ENCODE data around the gene ZMYM4. TPM values are rescaled to one million over a fixed set of nuclear protein-coding genes. Genes with fewer than 3 reads are reported as not detected.

The ZMYM4 gene
- polyA plus RNA-seq, 1 of the 3 experiments (the other 2 are of a cell fraction): 12.2 TPM

DNA sequence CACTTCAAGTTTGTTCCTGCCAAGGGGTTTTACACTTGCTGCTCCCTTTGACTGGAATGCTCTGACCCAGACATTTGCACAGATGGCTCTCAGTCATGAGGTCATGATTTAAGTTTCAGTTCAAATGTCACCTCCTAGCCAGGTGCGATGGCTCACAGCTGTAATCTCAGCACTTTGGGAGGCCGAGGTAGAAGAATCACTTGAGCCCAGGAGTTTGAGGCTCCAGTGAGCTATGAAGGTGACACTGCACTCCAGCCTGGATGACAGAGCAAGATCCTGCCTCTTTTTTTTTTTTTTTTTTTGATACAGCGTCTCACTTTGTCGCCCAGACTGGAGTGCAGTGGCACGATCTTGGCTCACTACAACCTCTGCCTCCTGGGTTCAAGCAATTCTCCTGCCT is 4.5 kb upstream of the ZMYM4 start (continued):
- TF ChIP-seq, protein P1, sequence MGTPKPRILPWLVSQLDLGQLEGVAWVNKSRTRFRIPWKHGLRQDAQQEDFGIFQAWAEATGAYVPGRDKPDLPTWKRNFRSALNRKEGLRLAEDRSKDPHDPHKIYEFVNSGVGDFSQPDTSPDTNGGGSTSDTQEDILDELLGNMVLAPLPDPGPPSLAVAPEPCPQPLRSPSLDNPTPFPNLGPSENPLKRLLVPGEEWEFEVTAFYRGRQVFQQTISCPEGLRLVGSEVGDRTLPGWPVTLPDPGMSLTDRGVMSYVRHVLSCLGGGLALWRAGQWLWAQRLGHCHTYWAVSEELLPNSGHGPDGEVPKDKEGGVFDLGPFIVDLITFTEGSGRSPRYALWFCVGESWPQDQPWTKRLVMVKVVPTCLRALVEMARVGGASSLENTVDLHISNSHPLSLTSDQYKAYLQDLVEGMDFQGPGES (IDR thresholded peaks at IDR 0.05; ENCODE audit: low read depth, low read length): no peak
- TF ChIP-seq MEF2A (IDR thresholded peaks at IDR 0.05; ENCODE audit: borderline replicate concordance, low read depth) (no peak), FOSL2 (IDR thresholded peaks at IDR 0.05; ENCODE audit: borderline replicate concordance, low read depth) (no peak), NFIC (IDR thresholded peaks at IDR 0.05; ENCODE audit: borderline replicate concordance) (no peak), MXI1 (IDR thresholded peaks at IDR 0.05; ENCODE audit: low read depth, low read length) (no peak), POLR2AphosphoS5 (IDR thresholded peaks at IDR 0.05; ENCODE audit: low read depth, low read length) (no peak)
- TF ChIP-seq, protein P2, sequence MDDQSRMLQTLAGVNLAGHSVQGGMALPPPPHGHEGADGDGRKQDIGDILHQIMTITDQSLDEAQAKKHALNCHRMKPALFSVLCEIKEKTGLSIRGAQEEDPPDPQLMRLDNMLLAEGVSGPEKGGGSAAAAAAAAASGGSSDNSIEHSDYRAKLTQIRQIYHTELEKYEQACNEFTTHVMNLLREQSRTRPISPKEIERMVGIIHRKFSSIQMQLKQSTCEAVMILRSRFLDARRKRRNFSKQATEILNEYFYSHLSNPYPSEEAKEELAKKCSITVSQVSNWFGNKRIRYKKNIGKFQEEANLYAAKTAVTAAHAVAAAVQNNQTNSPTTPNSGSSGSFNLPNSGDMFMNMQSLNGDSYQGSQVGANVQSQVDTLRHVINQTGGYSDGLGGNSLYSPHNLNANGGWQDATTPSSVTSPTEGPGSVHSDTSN (IDR thresholded peaks at IDR 0.05): no peak

DNA sequence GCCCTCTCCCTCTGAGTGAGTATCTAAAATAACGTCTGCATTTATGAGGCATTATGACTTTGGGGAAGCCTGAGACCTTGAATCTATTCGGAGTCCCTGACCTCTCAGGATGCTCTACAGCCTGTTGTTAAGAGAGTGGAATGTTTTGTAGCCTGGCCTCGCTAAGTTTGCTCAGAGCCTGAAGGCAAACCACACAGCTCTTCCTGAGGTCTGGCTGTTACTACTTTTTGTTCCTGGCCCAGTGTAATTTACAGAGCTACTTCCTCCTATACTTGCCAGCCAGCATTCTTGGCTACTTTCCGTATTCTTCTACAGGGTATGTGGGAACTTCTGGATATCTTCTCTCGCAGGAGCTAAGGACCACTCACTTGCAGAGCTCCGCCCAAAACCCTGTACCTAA is 3.6 kb upstream of the ZMYM4 start:
- DNase-seq: no peak
- H3K4me2 ChIP-seq: no peak overlapping the region
- TF ChIP-seq TAF1 (IDR thresholded peaks at IDR 0.05; ENCODE audit: borderline replicate concordance, low read depth, low read length) (no peak), FOXM1 (IDR thresholded peaks at IDR 0.05; ENCODE audit: low read depth) (no peak), CHD2 (IDR thresholded peaks at IDR 0.05; ENCODE audit: low read length, partially characterized antibody) (no peak), POLR2AphosphoS5 (IDR thresholded peaks at IDR 0.05; ENCODE audit: low read depth, low read length) (no peak), RAD21 (IDR thresholded peaks at IDR 0.05; ENCODE audit: low read length) (no peak), EP300 (IDR thresholded peaks at IDR 0.05; ENCODE audit: borderline replicate concordance in 1 of 2, low read depth in 1 of 2, low read length in 1 of 2) (no peak), TEAD4 (IDR thresholded peaks at IDR 0.05; ENCODE audit: borderline replicate concordance, insufficient read depth) (no peak), MXI1 (IDR thresholded peaks at IDR 0.05; ENCODE audit: low read depth, low read length) (no peak), SMC3 (IDR thresholded peaks at IDR 0.05; ENCODE audit: low read depth, low read length) (no peak), RFX5 (IDR thresholded peaks at IDR 0.05; ENCODE audit: low read length) (no peak), TCF12 (IDR thresholded peaks at IDR 0.05) (no peak), SIN3A (IDR thresholded peaks at IDR 0.05; ENCODE audit: borderline replicate concordance, low read depth, low read length) (no peak), RXRA (IDR thresholded peaks at IDR 0.05; ENCODE audit: borderline replicate concordance, low read depth) (no peak), JUND (IDR thresholded peaks at IDR 0.05) (no peak), NRF1 (IDR thresholded peaks at IDR 0.05; ENCODE audit: low read depth, low read length) (no peak), GABPA (IDR thresholded peaks at IDR 0.05; ENCODE audit: low read depth) (no peak)
- TF ChIP-seq, protein P3, sequence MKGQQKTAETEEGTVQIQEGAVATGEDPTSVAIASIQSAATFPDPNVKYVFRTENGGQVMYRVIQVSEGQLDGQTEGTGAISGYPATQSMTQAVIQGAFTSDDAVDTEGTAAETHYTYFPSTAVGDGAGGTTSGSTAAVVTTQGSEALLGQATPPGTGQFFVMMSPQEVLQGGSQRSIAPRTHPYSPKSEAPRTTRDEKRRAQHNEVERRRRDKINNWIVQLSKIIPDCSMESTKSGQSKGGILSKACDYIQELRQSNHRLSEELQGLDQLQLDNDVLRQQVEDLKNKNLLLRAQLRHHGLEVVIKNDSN (IDR thresholded peaks at IDR 0.05; ENCODE audit: borderline replicate concordance, low read depth): no peak
- TF ChIP-seq, protein P1 (IDR thresholded peaks at IDR 0.05; ENCODE audit: low read depth, low read length): no peak
- TF ChIP-seq, protein P4, sequence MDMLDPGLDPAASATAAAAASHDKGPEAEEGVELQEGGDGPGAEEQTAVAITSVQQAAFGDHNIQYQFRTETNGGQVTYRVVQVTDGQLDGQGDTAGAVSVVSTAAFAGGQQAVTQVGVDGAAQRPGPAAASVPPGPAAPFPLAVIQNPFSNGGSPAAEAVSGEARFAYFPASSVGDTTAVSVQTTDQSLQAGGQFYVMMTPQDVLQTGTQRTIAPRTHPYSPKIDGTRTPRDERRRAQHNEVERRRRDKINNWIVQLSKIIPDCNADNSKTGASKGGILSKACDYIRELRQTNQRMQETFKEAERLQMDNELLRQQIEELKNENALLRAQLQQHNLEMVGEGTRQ (IDR thresholded peaks at IDR 0.05; ENCODE audit: borderline replicate concordance, low read depth, low read length): no peak
- TF ChIP-seq, protein P5, sequence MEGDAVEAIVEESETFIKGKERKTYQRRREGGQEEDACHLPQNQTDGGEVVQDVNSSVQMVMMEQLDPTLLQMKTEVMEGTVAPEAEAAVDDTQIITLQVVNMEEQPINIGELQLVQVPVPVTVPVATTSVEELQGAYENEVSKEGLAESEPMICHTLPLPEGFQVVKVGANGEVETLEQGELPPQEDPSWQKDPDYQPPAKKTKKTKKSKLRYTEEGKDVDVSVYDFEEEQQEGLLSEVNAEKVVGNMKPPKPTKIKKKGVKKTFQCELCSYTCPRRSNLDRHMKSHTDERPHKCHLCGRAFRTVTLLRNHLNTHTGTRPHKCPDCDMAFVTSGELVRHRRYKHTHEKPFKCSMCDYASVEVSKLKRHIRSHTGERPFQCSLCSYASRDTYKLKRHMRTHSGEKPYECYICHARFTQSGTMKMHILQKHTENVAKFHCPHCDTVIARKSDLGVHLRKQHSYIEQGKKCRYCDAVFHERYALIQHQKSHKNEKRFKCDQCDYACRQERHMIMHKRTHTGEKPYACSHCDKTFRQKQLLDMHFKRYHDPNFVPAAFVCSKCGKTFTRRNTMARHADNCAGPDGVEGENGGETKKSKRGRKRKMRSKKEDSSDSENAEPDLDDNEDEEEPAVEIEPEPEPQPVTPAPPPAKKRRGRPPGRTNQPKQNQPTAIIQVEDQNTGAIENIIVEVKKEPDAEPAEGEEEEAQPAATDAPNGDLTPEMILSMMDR (IDR thresholded peaks at IDR 0.05): no peak
- H3K9ac ChIP-seq: no peak overlapping the region
- no peaks in the 10 kb centered on the region for H4K20me1 ChIP-seq (ENCODE audit: insufficient read depth)
- H3K79me2 ChIP-seq (ENCODE audit: insufficient read depth): peaks cover 13% of the 10 kb centered on the region
- no peaks in the 10 kb centered on the region for H3K9me2 ChIP-seq
- no peaks in the 10 kb centered on the region for H3K9me3 ChIP-seq
- H3K4me1 ChIP-seq (ENCODE audit: control insufficient read depth in 1 of 2, insufficient read depth in 2 of 2, low read depth in 1 of 2, low read length in 1 of 2): peaks cover 4% of the 10 kb centered on the region in 2 experiments; a peak in 3 of 4 replicates
- H3K27ac ChIP-seq (ENCODE audit: low read depth in 2 of 2, low read length in 1 of 2): no peak overlapping the region
- H3K27me3 ChIP-seq (ENCODE audit: insufficient read depth): no peaks in the 10 kb centered on the region
- no peaks in the 10 kb centered on the region for H3F3A ChIP-seq (replicated peaks; ENCODE audit: insufficient read depth)
- no peak overlapping the region for H3K4me3 ChIP-seq (ENCODE audit: low read depth in 2 of 2, low read length in 1 of 2)
- WGBS (ENCODE audit: low lambda C conversion rate): 67% methylated on average over 6 of the region's 6 CpGs
- no peaks in the 10 kb centered on the region for H3K36me3 ChIP-seq (replicated peaks in 1 of 2; ENCODE audit: control insufficient read depth in 1 of 2, insufficient read depth in 2 of 2, low read length in 1 of 2)
- ChIA-PET POLR2A (no interaction called here), CTCF (interaction anchor here (1.3 kb wide), 1 partner anchor 63 kb away, joined by 4 read pairs; no protein-coding TSS in a partner anchor)
- H2AFZ ChIP-seq (ENCODE audit: low read depth): peak overlapping the region; percentile 59
